ENCODE results near the gene FXYD1.

Gene FXYD1

DNA sequence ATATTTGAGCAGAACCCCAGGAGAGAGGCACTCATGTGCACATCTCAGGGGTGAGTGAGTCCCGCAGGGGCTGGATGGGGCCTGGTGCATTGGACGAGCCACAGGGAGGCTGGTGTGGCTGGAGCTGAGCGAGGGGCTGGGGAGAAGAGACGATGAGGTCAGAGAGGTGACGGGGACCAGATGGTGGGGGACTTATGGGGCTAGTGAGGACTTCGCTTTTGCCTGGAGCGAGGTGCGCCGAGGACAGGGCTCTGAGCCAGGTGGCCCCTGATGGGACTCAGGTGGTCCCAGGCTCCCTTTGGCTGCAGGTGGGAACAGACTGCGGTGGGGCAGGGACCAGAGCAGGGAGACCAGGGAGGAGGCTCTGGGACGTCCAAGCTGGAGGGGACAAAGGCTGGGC lies 29.9 kb upstream of the FXYD1 start:
- no peak overlapping the region for H3K4me3 ChIP-seq (ENCODE audit: control insufficient read depth, low read depth, low read length)
- TF ChIP-seq, protein P1, sequence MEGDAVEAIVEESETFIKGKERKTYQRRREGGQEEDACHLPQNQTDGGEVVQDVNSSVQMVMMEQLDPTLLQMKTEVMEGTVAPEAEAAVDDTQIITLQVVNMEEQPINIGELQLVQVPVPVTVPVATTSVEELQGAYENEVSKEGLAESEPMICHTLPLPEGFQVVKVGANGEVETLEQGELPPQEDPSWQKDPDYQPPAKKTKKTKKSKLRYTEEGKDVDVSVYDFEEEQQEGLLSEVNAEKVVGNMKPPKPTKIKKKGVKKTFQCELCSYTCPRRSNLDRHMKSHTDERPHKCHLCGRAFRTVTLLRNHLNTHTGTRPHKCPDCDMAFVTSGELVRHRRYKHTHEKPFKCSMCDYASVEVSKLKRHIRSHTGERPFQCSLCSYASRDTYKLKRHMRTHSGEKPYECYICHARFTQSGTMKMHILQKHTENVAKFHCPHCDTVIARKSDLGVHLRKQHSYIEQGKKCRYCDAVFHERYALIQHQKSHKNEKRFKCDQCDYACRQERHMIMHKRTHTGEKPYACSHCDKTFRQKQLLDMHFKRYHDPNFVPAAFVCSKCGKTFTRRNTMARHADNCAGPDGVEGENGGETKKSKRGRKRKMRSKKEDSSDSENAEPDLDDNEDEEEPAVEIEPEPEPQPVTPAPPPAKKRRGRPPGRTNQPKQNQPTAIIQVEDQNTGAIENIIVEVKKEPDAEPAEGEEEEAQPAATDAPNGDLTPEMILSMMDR (IDR thresholded peaks at IDR 0.05; ENCODE audit: control insufficient read depth, insufficient read depth, low read depth, low read length, missing control alignments) = no peak
- DNase-seq (ENCODE audit: low read depth) = no peak

DNA sequence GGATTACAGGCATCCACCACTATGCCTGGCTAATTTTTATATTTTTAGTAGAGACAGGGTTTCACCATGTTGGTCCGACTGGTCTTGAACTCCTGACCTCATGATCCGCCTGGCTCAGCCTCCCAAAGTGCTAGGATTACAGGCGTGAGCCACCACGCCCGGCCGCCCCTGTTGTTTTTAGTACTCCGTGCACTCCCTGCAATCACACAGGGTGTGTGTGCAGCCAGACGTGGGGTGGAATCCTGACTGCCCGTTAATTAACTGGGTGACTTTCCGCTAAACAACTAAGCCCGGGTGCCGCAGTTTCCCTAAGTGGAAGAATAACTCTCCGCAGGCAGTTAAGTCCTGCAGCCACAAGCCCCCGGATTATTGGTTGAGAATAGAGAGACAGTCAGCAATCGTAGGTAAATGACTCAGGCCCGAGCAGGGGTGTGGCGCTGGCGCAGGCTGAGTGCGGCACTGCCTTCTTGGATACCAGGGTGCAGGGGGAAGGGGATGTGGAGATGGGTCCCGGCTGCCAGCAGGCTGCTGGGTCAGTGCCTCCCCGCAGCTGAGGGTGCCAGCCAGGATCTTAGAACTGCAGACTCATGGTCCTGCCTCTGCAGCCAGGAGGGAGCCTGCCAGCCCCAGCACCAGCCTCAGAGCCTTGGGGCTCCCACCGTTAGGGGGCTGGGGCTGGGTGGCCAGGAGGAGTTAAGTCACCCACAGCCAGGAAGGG lies 29.1 kb upstream of the FXYD1 start:
- DNase-seq (ENCODE audit: low read depth) = no peak
- TF ChIP-seq, protein P1 (IDR thresholded peaks at IDR 0.05; ENCODE audit: control insufficient read depth, insufficient read depth, low read depth, low read length, missing control alignments) = no peak
- no peak overlapping the region for H3K4me3 ChIP-seq (ENCODE audit: control insufficient read depth, low read depth, low read length)

DNA sequence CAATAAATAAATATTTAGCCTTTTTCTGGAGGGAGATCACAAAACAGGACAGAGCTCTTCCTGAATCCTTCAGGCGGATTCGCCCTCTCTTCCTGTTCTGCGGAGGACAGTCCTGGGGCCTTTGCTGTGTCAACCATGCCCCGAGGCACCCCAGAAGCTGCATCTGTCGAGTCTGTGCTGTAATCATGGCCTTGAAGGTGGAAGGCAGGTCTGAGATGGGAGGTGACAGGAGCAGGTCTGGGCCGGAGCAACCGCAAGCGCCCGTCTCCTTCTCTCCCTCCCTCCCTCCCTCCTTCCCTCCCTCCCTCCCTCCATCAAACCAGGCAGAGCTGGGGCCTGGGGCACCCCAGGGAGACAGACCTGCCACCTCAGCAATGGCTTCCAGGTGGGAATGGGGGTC lies 27.6 kb upstream of the FXYD1 start:
- no peak overlapping the region for H3K4me3 ChIP-seq (ENCODE audit: control insufficient read depth, low read depth, low read length)
- DNase-seq (ENCODE audit: low read depth) = no peak
- TF ChIP-seq, protein P1 (IDR thresholded peaks at IDR 0.05; ENCODE audit: control insufficient read depth, insufficient read depth, low read depth, low read length, missing control alignments) = no peak

DNA sequence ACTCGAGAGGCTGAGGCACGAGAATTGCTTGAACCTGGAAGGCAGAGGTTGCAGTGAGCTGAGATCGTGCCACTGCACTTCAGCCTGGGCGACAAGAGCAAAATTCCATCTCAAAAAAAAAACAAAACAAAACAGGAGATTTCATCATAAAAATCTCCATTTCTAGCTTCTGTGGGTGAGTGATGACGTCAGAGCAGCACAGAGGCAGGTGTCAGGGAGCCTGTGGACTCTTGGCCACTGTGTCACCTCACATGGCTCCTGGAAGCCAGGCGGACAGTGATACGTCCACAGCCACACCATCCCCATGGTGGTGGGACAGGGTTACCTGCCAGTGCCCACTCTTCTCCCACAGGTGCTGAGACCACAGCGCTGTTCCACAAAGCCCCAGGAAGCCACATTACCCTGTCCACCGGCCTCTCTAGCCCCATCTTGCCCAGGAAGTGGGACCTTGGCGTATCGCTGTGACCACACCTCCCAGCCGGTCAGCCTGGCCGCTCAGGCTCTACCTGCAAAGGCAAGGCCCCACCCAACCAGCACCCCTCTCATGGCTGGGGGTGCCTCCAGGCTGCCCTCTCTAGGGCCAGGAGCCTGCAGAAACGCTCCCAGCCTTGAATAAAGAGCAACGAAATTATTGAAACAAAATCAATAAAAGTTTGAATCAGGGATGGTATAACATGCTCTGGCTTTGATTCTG lies 25.5 kb upstream of the FXYD1 start:
- no peak for DNase-seq (ENCODE audit: low read depth)
- TF ChIP-seq, protein P1 (IDR thresholded peaks at IDR 0.05; ENCODE audit: control insufficient read depth, insufficient read depth, low read depth, low read length, missing control alignments) = no peak
- H3K4me3 ChIP-seq (ENCODE audit: control insufficient read depth, low read depth, low read length) = no peak overlapping the region

DNA sequence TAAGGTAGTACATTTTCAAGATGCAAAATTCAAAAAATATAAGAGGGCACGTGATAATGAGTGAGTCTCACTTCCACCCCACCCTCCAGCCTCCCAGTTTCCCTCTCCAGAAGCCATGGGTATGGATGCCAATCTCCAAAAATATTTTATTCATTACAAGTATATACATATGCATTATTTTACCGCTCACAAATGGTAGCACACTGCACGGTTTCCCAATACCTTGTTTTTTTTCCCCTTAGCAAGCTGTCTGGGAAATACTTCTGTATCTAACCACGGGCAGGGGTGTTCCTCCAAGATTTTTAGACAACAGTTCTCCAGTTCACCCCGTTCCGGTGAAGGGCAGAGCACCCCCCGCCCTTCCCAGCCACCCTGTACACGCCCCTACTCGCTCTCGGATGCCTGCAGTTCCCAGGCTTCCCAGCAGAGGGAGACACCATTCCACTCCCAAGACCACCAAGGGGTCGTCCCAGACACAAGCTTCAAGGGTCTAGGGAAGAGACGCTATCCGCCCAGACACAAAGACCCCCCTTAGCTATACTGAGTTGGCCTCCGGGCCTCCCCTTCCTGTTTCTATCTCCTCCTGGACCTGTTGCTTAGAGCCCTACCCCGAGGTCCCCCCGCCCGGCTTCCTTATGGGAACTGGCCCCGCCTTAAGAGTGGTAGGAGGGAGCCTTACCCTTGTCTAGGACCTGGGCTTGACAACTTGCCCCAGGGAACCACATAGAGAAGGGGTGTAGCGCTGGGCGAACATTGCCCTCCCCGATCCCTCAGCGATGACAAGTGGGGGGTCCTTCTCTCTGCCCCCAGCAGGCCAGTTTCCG lies 24.1 kb upstream of the FXYD1 start:
- DNase-seq (ENCODE audit: low read depth) = no peak
- TF ChIP-seq, protein P1 (IDR thresholded peaks at IDR 0.05; ENCODE audit: control insufficient read depth, insufficient read depth, low read depth, low read length, missing control alignments) = peak; percentile 98
- H3K4me3 ChIP-seq (ENCODE audit: control insufficient read depth, low read depth, low read length) = no peak overlapping the region

DNA sequence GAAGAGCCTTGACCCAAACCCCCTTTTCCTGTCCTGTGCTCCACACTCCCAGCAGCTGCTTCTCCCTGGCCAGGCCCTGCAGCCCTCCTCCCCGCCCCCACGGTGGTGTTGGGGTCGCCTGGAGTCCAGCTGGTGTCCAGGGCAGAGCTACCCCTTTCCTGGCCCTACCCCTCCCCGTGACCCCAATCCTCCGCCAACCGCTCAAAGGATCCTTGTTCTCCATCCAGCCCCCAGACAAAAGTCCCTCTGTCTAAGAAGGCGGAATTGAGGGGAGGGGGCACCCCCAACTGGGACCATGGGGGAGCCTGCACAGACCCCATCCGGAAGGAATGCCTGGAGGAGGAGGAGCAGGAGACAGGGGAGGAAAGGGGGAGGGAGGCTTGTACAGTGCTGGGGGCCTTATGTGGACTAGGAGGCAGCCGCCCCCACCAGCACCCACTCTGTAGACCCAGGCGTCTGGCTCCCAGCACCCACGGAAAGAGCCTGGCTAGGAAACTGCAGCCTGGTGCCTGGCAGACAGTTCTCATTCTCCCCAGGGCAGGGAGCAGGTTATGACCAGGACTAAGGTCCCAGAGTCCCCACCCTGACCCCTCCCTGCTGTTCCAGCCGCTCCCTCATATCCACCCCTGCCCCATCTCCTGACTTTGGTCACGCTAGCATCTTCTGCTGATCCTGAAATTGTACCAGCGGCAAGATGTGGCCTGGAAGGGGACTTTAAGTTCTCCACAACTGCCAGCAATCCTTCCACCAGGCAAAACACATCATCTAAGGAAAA lies 23.3 kb upstream of the FXYD1 start, which contains the start of gene FXYD3:
FXYD3 (plus strand) TSS at position 647 of the 775 bp plus-strand sequence. CDS start 3,554 bp downstream, outside the sequence.
- H3K4me3 ChIP-seq (ENCODE audit: control insufficient read depth, low read depth, low read length) = no peak within 1 kb of the TSS
- TF ChIP-seq, protein P1 (IDR thresholded peaks at IDR 0.05; ENCODE audit: control insufficient read depth, insufficient read depth, low read depth, low read length, missing control alignments) = no peak
- no peak for DNase-seq (ENCODE audit: low read depth)

Measured in AG09309 (cell line).